Myocyte (in vitro differentiated cells): ENCODE measurements around the gene NAE1. TPM values are rescaled to one million over a fixed set of nuclear protein-coding genes. Genes with fewer than 3 reads are reported as not detected.

Source experiments
- DNase-seq: peaks from one replicate; pipeline ENCODE4 v3.0.0-alpha.2; 2012; ENCODE audit warnings: low read depth
- total RNA-seq: library from RNA; depleted of rRNA; stranded (reverse); fragments of >200 nt; gene quantifications from 2 replicates; pipeline ENCODE4 v1.2.3, GENCODE V29; 2014

The NAE1 gene
- total RNA-seq, 1 donor from 2014 or later, result 57.6 TPM

GRCh38 chr16:66850115-66850815, 19.5 kb upstream of the NAE1 start:
- no peak for DNase-seq

DNA sequence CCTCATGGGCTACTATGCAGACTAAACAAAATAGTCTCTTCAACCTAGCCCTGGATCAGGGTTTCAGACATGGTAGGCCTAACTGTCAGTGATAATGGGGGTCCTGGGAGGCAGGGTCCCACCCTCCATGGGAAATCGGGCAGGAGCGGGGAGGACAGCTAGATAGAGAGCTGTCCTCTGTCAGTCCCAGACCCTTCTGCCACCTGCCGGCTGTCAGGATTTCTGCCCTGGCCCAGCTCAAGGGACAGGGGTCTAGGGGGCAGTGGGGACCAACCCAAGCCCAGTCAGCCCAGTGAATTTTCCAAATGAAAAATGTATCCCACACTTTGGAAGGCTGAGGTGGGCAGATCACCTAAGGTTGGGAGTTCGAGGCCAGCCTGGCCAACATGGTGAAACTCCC, 18.8 kb upstream of the NAE1 start:
- DNase-seq, result no peak

DNA sequence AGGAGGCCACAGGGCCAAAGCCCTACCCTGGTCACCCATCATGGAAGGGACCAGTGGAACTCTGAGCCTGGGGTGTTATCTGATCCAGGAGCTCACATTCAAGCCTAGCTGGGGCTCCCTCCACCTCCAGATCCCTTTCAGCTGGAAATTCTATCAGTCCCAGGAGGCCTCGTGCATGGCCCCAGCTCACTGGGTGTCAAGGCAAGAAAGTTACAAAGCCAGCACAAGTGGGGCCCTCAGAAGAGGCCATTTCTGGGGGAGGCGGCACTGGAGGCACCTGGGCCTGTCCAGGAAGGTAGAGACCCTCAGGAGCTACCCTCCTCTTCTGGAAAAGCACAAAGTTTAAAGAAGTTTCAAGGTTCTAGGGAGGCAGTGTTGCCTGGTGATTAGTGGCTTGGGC, 18.2 kb upstream of the NAE1 start:
- DNase-seq, result no peak

GRCh38 chr16:66848172-66848571, 17.4 kb upstream of the NAE1 start:
- no peak for DNase-seq

DNA sequence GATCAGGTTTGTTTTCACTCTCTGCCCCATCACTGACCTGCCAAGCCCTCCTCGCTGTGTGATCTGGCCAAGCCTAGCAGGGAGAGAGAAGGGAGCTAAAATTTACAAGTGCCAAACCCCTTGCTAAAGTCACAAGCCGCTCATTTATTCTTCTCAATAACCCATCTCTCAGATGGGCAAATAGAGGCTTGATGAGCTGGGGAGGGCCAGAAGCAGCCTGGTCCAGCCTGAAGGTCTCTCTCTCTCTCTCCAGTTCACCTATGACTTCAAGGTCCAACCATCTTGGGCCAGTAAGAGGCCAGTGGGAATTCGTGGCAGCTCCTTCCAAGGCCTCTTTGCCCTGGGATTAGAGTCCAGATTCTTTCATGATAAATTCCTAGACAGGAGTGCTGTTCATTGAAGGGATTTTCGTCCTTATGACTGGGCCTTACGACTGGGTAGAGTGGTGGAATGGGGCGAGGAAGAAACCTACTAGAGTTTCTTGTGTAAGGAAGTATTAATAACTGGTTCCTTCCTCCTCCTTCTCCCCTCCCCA, 16.8 kb upstream of the NAE1 start:
- DNase-seq, result no peak

GRCh38 chr16:66846831-66847230, 16.1 kb upstream of the NAE1 start:
- DNase-seq, result no peak

- DNase-seq, result no peak
Observed at GRCh38 chr16:66846266-66846665, 15.5 kb upstream of the NAE1 start.

- DNase-seq, result peak; percentile 94
Observed at GRCh38 chr16:66845791-66846221, 15.0 kb upstream of the NAE1 start.

DNA sequence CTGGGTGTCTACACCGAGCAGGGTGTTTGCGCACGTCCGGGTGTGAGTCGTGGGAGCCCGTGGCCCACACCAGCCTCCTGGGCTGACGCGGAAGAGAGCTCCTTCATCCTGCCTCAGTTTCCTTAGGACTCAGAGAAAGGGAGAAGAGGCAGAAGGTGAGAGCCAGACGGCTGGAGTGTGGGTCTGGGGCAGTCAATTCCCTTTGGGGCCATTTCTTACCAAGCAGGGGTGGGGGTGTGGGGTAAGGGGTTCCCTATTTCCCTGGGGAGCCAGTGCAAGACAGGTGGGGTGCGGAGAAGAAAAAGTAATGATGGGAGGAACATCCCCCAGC, 14.3 kb upstream of the NAE1 start:
- no peak for DNase-seq

DNA sequence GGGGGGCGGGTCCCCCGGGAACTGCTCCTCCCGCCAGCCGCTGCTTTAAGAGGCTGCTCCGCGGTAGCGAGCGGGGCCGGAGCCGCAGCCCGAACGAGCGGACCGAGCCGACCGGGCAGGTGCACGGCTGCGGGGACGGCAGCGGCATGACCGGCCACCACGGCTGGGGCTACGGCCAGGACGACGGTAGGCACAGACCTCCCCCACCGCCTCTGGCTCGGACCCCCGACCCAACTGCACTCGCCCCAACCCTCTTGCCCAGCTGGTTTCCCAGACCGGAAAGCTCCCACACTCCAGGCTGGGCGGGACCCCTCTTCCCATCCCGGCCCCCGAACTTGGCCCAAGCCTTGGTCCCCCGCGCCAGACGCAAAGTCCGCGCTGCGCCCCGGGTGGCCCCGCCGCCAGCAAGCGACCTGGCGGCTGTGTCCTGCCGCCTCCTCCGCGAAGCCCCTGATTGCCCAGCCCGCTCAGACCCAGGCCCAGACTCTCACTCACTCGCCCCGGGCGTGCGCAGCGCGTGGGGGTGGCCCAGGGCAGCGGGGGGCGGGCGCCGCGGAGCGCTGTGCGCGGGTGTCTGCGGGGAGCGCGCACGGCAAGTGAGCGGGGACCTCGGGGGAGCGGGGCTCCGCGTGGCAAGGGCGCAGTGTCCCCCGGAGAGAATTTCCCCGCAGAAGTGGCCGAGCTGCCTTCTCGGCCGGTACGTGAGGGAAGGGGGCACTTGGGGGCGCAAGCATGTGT, 13.7 kb upstream of the NAE1 start, which contains the start of gene CA7:
TSS of gene CA7 (plus strand) at position 73 of the 738 bp plus-strand sequence. CDS start at position 147, 74 bp downstream.
- DNase-seq, result no peak

DNA sequence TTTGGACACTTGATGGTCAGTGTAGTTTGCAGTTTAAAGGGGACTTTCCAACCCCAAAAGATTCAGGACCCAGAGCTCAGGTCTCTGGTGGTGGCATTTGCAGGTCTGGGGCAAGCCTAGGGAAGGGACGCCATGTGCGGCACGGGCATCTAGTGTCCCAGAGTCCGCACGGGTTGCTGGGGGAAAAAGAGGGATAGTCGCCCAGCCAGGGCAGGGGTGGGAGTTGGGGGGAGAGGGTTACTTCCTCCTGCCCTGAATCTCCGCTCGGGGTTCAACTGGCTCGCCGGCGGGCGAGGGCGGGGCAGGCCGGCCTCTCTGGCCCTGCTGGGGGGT, 13.2 kb upstream of the NAE1 start:
- no peak for DNase-seq

DNA sequence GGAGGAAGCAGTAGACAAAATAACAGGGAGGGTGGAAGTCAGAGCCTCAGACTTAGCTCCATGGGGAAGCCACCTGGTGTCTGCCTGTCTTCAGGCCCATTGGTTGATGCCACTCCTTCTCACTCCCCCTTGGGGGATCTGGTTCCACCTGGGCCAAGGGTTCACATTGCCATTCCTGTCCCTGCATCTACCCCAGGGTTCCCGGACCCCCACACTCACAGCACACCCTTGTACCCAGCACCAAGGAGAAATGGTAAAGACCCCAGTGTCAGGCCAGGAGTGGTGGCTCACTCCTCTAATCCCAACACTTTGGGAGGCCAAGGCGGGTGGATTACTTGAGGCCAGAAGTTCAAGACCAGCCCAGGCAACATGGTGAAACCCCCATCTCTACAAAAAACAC, 12.4 kb upstream of the NAE1 start:
- no peak for DNase-seq

DNA sequence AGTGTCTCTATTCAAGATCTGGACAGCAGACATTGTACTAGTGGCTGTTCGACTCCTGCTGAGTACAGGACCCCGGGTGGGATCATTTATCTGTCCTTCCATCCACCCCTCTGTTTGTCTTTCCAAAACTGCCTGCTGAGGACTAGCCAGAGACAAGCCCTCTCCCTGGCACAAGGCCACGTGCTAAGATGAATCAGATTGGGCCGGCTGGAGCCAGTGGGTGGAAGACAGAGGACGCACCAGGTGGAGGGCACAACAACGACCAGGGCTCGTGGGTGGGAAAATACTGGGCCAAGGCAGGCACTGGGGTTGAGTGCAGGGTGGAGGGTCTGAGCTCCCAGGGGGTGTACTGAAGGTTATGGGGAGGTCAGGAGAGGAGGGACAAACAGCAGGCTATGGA, 12.0 kb upstream of the NAE1 start:
- peak; percentile 77 for DNase-seq

GRCh38 chr16:66841366-66841765, 10.6 kb upstream of the NAE1 start:
- DNase-seq, result no peak

- no peak for DNase-seq
Observed at GRCh38 chr16:66840883-66841282, 10.1 kb upstream of the NAE1 start.

- no peak for DNase-seq
Observed at GRCh38 chr16:66834746-66835145, 4.0 kb upstream of the NAE1 start.

- peak; percentile 38 for DNase-seq
Observed at GRCh38 chr16:66832661-66833305, 2.0 kb upstream of the NAE1 start.

DNA sequence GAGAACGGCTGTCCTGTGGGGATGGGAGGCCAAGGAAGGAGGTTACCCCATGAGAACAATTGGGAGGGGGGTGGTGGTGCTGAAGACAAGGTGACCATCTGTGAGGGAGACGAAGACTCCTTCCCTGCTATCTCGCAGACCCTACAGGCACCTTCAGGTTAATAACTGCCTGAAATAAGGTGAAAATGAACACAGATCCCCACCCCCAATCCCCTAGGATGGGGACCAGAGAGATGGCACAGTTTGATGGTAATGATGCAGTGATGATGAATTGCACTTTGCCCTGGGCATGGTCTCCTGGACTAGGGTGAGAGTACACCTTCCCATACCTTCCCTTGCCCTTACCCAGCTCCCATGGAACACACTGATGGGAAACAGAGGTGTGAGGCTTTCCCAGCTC, 1.4 kb upstream of the NAE1 start:
- DNase-seq, result no peak

GRCh38 chr16:66824006-66824405, 6.8 kb downstream of the NAE1 start:
- DNase-seq, result no peak

GRCh38 chr16:66814734-66815133, 16.0 kb downstream of the NAE1 start:
- no peak for DNase-seq

- no peak for DNase-seq
Observed at GRCh38 chr16:66811043-66811442, 19.7 kb downstream of the NAE1 start.

GRCh38 chr16:66810391-66810790, 20.4 kb downstream of the NAE1 start:
- DNase-seq, result no peak
